Measurements from ENCODE around the gene MCRIP2.

MCRIP2 gene

GRCh38 chr16:667113-667779, 25.6 kb downstream of the MCRIP2 start:
- H3K36me3 Mint-ChIP-seq (ENCODE audit: low read depth) = no peaks in the 10 kb centered on the region
- no peak for TF ChIP-seq CTCF (IDR thresholded peaks at IDR 0.05)
- no peaks in the 10 kb centered on the region for H3K27me3 Mint-ChIP-seq (ENCODE audit: low read depth, poor library complexity)
- H3K27ac Mint-ChIP-seq = peak overlapping the region; percentile 97
- H3K9me3 Mint-ChIP-seq = no peaks in the 10 kb centered on the region
- H3K4me3 Mint-ChIP-seq = peak overlapping the region; percentile 72
- no peak for DNase-seq
- H3K4me1 Mint-ChIP-seq = peaks cover 5% of the 10 kb centered on the region

GRCh38 chr16:667780-668518, 26.3 kb downstream of the MCRIP2 start, which contains the start of gene RHOT2:
RHOT2 (plus strand) TSS chr16:668132; CDS start chr16:668200, 68 bp downstream.
- Mint-ChIP-seq H3K36me3 (ENCODE audit: low read depth) (no peaks in the 10 kb centered on the region), H3K27me3 (ENCODE audit: low read depth, poor library complexity) (no peaks in the 10 kb centered on the region), H3K4me1 (peaks cover 5% of the 10 kb centered on the region), H3K4me3 (peak within 1 kb of the TSS; percentile 78), H3K9me3 (no peaks in the 10 kb centered on the region), H3K27ac (peak within 1 kb of the TSS; percentile 97)
- TF ChIP-seq CTCF (IDR thresholded peaks at IDR 0.05) = peak; percentile 69
- DNase-seq = peak; percentile 96

GRCh38 chr16:668519-669171, 27.0 kb downstream of the MCRIP2 start:
- Mint-ChIP-seq H3K36me3 (ENCODE audit: low read depth) (no peaks in the 10 kb centered on the region), H3K4me3 (peak overlapping the region; percentile 78), H3K9me3 (no peaks in the 10 kb centered on the region), H3K27ac (no peak overlapping the region), H3K27me3 (ENCODE audit: low read depth, poor library complexity) (no peaks in the 10 kb centered on the region), H3K4me1 (peaks cover 5% of the 10 kb centered on the region)
- DNase-seq = peak; percentile 17
- no peak for TF ChIP-seq CTCF (IDR thresholded peaks at IDR 0.05)

GRCh38 chr16:669666-670065, 28.0 kb downstream of the MCRIP2 start:
- no peaks in the 10 kb centered on the region for H3K9me3 Mint-ChIP-seq
- H3K27me3 Mint-ChIP-seq (ENCODE audit: low read depth, poor library complexity) = peaks cover under 1% of the 10 kb centered on the region
- no peak for DNase-seq
- no peak for TF ChIP-seq CTCF (IDR thresholded peaks at IDR 0.05)
- no peaks in the 10 kb centered on the region for H3K36me3 Mint-ChIP-seq (ENCODE audit: low read depth)
- no peak overlapping the region for H3K27ac Mint-ChIP-seq
- peak overlapping the region; percentile 78 for H3K4me3 Mint-ChIP-seq
- peaks cover 6% of the 10 kb centered on the region for H3K4me1 Mint-ChIP-seq

- H3K36me3 Mint-ChIP-seq (ENCODE audit: low read depth) = no peaks in the 10 kb centered on the region
- peaks cover 12% of the 10 kb centered on the region for H3K4me1 Mint-ChIP-seq
- no peak for DNase-seq
- TF ChIP-seq CTCF (IDR thresholded peaks at IDR 0.05) = no peak
- H3K9me3 Mint-ChIP-seq = no peaks in the 10 kb centered on the region
- H3K4me3 Mint-ChIP-seq = peak overlapping the region; percentile 78
- peaks cover 8% of the 10 kb centered on the region for H3K27me3 Mint-ChIP-seq (ENCODE audit: low read depth, poor library complexity)
- H3K27ac Mint-ChIP-seq = no peak overlapping the region
These were observed 29.1 kb downstream of the MCRIP2 start for GRCh38 chr16:670485-671352.
